Osteoblast (primary cell): ENCODE data around the gene NTMT1. TPM values are rescaled to one million over a fixed set of nuclear protein-coding genes. Genes with fewer than 3 reads are reported as not detected.

ENCODE experiments used
- DNase-seq: peaks from one replicate; pipeline ENCODE4 v3.0.0; 2011; ENCODE audit warnings: low spot score, mixed read lengths; ENCODE audit not compliant: insufficient read length; ENCODE audit errors: missing footprints
- H2AFZ ChIP-seq: 2 replicates; pipeline ENCODE4 v1.6.0; 2011; ENCODE audit warnings: mild to moderate bottlenecking, low read length
- H3K27ac ChIP-seq: 2 replicates; pipeline ENCODE4 v1.5.1; 2011; ENCODE audit warnings: mild to moderate bottlenecking, low read depth, low read length, moderate library complexity
- H3K27me3 ChIP-seq: 2 replicates; pipeline ENCODE4 v1.6.0; 2012; ENCODE audit warnings: mild to moderate bottlenecking, control low read depth, inconsistent platforms, low read length, moderate library complexity; ENCODE audit not compliant: insufficient read depth
- H3K36me3 ChIP-seq: 2 replicates; pipeline ENCODE4 v1.5.1; 2011; ENCODE audit warnings: mild to moderate bottlenecking, low read length, control low read depth, moderate library complexity; ENCODE audit not compliant: insufficient read depth
- H3K4me1 ChIP-seq: 2 replicates; pipeline ENCODE4 v1.5.1; 2011; ENCODE audit warnings: mild to moderate bottlenecking, low read length, control low read depth, moderate library complexity; ENCODE audit not compliant: insufficient read depth
- H3K4me2 ChIP-seq: 2 replicates; pipeline ENCODE4 v1.6.0; 2011; ENCODE audit warnings: mild to moderate bottlenecking, low read length; ENCODE audit not compliant: insufficient read depth
- H3K4me3 ChIP-seq: fragments of 200-600 bp; sonication (generic); 3 replicates; pipeline ENCODE4 v1.5.1; 2012; ENCODE audit warnings: mild to moderate bottlenecking, low read length, inconsistent platforms; ENCODE audit not compliant: insufficient read depth
- H3K79me2 ChIP-seq: 2 replicates; pipeline ENCODE4 v1.6.0; 2012; ENCODE audit warnings: mild to moderate bottlenecking, low read length, control low read depth, inconsistent platforms; ENCODE audit not compliant: insufficient read depth
- H3K9me3 ChIP-seq: 2 replicates; pipeline ENCODE4 v1.5.1; 2011; ENCODE audit warnings: low read depth, low read length, control low read depth
- H4K20me1 ChIP-seq: 2 replicates; pipeline ENCODE4 v1.6.0; 2012; ENCODE audit warnings: mild to moderate bottlenecking, low read length, control low read depth; ENCODE audit not compliant: insufficient read depth
- CTCF ChIP-seq: IDR thresholded peaks from 2 replicates; pipeline ENCODE4 v1.5.1; 2011; ENCODE audit warnings: mild to moderate bottlenecking, low read depth, low read length, moderate library complexity; ENCODE audit errors: extremely low read depth
- total RNA-seq: library from RNA; depleted of rRNA; stranded (reverse); fragments of >200 nt; gene quantifications from 2 replicates; pipeline ENCODE4 v1.2.3, GENCODE V29; 2012

The NTMT1 gene
- total RNA-seq, 1 donor, result 26.4 TPM

GRCh38 chr9:129647635-129648034 is 21.7 kb downstream of the NTMT1 start:
- Histone ChIP-seq H3K4me1 (peaks cover 16% of the 10 kb centered on the region), H3K36me3 (no peaks in the 10 kb centered on the region), H3K9me3 (no peaks in the 10 kb centered on the region), H2AFZ (no peak overlapping the region), H3K79me2 (no peaks in the 10 kb centered on the region), H4K20me1 (no peaks in the 10 kb centered on the region), H3K27me3 (no peaks in the 10 kb centered on the region), H3K27ac (no peak overlapping the region), H3K4me3 (no peak overlapping the region), H3K4me2 (no peak overlapping the region)
- no peak for TF ChIP-seq CTCF
- DNase-seq, result no peak

GRCh38 chr9:129648092-129648763 is 22.3 kb downstream of the NTMT1 start:
- H3K9me3 ChIP-seq, result no peaks in the 10 kb centered on the region
- peaks cover 16% of the 10 kb centered on the region for H3K4me1 ChIP-seq
- peak; percentile 86 for DNase-seq
- peak overlapping the region; percentile 43 for H3K4me2 ChIP-seq
- H2AFZ ChIP-seq, result peak overlapping the region; percentile 81
- no peaks in the 10 kb centered on the region for H4K20me1 ChIP-seq
- no peak overlapping the region for H3K27ac ChIP-seq
- H3K4me3 ChIP-seq, result no peak overlapping the region
- TF ChIP-seq CTCF, result no peak
- no peaks in the 10 kb centered on the region for H3K79me2 ChIP-seq
- no peaks in the 10 kb centered on the region for H3K27me3 ChIP-seq
- H3K36me3 ChIP-seq, result no peaks in the 10 kb centered on the region

- Histone ChIP-seq H3K79me2 (no peaks in the 10 kb centered on the region), H3K27ac (no peak overlapping the region), H3K9me3 (no peaks in the 10 kb centered on the region), H3K4me1 (peaks cover 16% of the 10 kb centered on the region), H3K4me2 (peak overlapping the region; percentile 43), H2AFZ (no peak overlapping the region), H3K36me3 (no peaks in the 10 kb centered on the region), H3K4me3 (no peak overlapping the region), H4K20me1 (no peaks in the 10 kb centered on the region), H3K27me3 (no peaks in the 10 kb centered on the region)
- TF ChIP-seq CTCF, result no peak
- DNase-seq, result no peak
These were observed 22.8 kb downstream of the NTMT1 start for GRCh38 chr9:129648764-129649115.

- Histone ChIP-seq H3K79me2 (no peaks in the 10 kb centered on the region), H3K4me1 (peaks cover 16% of the 10 kb centered on the region), H3K27ac (no peak overlapping the region), H3K36me3 (no peaks in the 10 kb centered on the region), H3K27me3 (no peaks in the 10 kb centered on the region), H4K20me1 (no peaks in the 10 kb centered on the region), H3K4me2 (no peak overlapping the region), H3K4me3 (no peak overlapping the region), H3K9me3 (no peaks in the 10 kb centered on the region), H2AFZ (no peak overlapping the region)
- no peak for DNase-seq
- no peak for TF ChIP-seq CTCF
These were observed 24.0 kb downstream of the NTMT1 start for GRCh38 chr9:129649726-129650679.
